Fibroblast of skin of left biceps (primary cell): ENCODE results near the gene GUCA1C.

ENCODE experiments used
- DNase-seq, 2 experiments: peaks; one replicate each; pipeline ENCODE4 v3.0.0-alpha.2; 2013; ENCODE audit warnings: low read depth in 2 of 2

Gene GUCA1C

DNA sequence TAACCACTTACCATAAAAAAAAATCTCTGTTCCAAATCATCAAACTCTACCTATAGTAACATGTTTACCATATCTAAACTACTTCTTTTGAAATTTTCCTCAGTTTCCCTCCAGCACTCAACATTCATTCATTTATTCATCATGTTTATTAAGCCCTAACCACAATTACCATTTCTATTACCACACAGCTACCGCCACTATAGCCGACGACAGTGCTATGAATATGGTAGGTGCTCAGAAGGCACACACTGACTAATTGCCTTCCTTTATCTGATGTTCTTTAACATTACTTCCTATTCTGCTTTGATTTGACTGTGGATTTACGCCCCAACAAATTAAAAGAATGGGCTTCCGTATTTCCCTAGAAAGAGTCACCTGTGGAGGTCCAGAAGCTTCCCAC, 43.9 kb downstream of the GUCA1C start:
- no peak for DNase-seq

DNA sequence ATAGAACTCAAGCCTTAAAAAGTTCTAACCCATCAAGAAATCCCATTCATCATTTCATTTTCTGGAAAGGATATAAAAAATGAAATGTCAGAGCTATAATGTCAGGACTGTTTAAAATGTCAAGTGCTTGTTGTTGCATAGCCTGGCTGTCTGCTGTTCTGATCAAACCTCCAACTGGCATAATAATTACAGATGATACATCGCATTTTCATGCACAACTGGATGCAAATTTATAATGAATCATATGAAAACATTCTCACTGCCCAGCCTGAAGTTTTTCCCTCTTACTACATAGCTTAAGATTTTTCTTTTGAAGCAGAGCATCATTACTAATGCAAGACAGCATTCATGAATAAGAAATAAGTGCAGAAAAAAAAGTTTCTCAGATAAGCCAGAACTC, 46.5 kb downstream of the GUCA1C start:
- no peak for DNase-seq

DNA sequence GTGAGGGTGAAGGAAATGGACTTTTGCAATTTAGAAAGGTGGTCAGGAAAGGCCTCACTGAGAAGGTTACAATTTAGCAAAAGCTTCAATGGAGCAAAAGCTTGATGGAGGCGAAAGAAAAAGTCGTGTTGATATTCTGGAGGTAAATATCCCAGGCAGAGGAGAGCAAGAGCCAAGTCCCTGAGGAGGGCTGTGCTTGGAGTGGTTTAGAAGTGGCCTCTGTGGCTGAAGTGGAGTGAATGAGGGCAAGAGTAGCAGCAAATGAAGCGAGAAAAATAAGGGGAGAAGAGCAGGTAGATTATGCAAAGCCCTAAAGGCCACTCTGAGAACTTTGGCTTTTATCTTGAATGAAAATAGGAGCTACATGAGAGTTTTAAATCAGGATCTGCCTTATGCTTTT, 54.1 kb downstream of the GUCA1C start:
- no peak for DNase-seq

DNA sequence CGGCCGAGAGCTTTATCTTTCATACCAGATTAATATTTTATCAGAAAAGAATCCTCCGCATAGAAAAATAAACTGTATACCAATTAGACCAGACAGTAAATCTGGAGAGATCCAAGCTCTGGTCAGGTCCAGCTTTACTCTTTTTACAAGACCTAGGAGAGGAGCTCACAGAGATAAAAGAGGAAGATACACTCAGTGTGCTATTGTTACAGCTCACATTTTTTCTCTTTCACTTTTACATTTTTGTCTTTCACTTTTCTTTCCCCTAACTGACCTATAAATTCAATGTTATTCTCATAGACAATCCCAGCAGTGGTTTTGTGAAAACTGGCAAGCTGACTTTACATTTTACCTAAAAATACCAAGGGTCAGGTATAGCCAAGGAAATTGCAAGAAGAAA, 55.8 kb downstream of the GUCA1C start:
- DNase-seq: no peak

DNA sequence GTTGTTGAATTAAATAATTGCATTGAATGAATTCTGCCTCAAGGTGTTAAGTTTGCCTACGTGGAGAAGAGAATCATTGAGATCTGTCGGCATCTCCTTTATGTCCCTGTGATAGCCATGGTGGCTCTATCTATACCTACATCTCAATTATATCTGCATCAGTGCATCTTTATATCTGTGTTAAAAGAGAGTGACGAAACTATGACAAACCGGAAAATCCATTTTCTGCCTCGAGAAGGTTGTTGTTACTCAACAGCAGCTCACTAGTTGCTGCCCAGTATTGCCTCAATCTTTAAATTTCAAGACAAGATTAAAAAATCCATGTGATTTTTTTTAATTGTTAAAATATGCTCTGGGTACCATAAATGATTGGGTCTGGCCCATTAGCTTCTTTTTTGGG, 58.7 kb downstream of the GUCA1C start:
- DNase-seq: no peak

DNA sequence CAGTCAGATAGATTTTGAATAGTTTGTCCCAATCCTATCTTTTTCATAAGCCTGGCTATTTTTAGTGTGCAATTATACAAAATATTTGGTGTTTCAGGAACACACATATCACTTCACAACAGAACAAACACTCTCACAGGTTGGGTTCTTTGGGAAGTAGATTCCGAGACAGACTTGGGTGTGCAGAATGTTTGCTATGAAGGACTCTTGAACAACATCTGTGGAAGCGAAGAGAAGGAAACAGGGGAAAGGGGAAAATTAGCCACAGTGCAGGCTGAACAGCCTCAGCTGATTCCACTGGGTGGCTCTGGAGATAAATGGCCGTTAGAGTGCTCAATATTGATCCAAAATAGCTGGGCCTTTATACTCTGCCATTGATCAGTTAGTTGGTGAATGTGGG, 61.8 kb downstream of the GUCA1C start:
- DNase-seq: no peak

DNA sequence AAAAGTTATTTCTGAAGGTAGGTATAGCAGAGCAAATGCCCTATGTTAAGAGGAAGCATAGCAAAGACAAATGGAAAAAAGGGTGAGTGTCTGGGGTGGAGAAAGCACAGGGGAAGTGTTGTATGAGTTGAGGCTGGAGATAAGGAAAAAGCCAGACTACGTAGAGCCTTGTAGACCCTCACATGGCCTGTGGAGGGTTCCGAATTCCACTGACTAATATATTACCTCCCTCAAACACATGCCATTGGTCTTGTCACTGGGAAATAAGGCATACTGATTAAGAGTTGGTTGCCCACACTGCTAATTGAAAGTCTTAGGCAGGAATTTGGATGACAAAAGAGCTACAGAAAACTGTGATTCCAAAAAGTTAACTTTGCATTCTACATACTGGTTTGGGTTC, 65.9 kb downstream of the GUCA1C start:
- no peak for DNase-seq

DNA sequence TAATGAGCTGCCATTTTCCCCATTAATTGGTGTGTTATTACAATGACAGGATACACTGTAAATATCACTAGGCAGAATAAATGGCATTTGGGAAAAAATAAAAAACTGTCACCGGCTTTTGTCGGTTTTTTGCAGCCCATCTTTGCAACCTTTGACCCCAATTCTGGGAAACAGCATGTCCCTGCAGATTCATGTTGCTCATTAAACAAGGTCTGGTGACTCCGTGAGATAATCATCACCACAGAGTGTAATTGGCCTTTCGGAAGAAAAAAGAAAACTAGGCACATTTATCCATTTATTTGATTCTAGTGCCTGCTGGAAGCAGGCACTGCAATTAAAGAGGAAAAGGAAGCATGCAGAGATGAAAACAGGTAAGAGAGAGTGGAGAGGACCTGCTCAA, 66.6 kb downstream of the GUCA1C start:
- DNase-seq: no peak

DNA sequence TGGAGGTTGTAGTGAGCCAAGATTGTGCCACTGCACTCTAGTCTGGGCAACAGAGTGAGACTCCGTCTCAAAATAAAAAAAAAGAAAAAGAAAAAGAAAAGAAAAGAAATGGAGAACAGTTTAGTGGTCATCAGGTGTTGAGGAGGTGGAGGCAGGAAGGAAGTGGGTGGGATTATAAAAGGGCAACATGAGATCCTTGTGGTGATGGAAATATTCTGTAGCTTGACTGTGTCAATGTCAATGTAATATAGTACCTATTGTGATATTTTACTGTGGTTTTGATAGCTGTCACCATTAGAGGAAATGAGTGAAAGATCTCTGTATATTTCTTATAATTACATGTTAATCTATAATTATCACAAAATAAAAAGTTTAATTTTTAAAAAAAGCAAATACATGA, 70.3 kb downstream of the GUCA1C start:
- DNase-seq: no peak

DNA sequence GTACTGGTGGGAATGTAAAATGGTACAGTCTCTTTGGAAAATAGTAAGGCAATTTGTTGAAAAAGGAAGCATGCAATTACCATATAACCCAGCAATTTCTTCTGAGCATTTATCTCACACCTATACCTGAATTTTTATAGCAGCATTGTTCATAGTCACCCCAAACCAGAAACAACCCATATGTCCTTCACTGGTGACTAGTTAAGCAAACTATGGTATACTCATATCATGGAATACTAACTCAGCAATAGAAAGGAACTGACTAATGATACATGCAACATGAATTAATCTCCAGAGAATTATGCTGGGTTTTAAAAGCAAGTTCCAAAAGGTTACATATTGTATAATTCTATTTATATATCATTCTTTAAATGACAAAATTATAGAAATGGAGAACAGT, 70.9 kb downstream of the GUCA1C start:
- DNase-seq: no peak

DNA sequence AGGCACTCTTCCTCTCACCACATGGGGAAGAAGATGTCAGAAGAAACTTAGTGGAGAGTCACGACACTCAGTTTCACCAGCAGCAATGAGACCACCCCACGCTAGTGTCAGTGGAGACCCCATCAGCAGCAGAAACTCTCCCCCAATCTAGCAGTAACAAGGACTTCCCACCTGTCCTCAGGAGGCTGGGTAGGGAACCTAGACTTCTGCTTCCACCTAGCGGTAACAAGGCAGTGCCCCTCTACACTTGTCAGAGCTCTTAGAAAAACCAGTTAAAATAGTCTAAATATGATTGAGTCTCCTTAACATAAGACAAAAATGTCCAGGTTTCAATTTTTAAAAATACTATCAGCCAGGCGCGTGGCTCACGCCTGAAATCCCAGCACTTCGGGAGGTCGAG, 73.8 kb downstream of the GUCA1C start:
- no peak for DNase-seq

DNA sequence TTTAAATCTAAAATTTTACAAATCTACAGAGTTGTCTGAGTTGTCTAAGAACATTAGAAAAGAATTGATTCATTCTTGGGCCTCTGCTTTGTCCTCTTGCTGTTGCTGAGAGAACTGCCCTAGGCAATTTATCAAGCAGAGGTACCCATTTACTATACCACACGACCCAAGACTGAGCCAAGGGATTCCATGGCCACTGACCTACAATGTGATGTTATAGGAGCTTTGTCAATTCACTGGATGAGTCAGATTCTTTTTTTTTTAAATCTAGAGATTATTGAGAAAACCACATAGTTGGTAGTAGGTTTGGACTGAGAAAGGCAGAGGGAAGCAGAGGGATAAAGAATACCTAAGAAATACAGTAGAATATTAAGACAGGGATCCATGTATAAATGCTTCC, 75.8 kb downstream of the GUCA1C start:
- no peak for DNase-seq

DNA sequence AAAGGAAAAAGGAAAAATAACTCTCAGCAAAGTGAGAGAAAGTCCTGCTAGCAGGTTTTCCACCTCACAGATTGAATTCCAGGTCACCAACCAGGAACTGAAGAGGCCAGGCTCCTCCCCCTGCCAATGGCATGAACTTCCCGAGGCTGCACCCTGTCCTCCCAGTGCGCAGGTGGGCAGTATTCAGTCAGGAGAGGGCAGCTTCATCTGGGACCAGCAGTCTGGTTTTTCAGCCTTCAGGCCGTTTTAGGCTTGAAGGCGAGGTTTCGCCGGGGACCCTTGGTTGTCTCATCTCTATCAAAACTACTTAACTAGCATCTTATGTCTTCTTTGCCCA, 89.9 kb downstream of the GUCA1C start:
- DNase-seq: no peak

DNA sequence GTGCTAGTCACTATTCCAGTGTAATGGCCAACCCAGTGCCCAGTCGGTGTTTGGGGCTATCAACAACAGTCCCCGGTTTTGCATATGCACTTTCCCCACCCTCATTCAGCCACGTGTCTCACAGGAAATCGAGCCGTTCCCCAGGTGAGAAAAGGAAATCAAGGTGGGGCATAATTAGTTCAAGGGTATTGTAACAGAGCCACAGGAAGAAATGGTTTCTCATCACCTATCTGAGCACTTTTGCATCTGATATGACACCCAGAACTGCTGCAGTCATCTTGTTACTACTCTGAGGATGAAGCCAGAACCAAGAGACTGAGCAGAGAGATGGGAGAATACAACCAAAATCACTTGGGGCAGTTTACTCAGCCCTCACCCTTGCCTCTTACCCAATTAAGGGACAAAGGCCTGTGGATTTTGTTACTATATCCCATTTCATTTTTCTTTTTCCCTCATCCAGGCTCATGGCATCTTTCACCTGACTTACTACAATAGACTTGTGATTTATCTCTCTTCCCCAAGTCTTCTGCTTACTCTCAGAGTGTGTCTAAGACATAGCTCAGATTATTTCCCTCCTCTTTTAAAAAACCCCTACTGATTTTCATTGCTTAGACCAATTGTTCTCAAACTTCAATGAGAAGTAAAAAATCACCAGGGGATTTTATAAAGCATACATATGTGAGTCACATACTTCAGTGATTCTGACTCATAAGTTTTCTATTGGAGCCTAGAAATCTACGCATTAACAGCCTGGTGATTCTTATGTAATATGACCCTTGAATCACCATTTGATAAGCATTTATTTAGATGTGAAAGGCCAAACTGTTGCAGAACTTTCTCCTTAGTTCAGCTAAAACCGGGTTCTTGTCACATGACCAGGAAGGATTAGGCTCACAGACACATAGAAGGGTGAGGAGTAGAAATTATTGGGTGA, 90.5 kb downstream of the GUCA1C start:
- peak; percentile 13 to 17 for DNase-seq

DNA sequence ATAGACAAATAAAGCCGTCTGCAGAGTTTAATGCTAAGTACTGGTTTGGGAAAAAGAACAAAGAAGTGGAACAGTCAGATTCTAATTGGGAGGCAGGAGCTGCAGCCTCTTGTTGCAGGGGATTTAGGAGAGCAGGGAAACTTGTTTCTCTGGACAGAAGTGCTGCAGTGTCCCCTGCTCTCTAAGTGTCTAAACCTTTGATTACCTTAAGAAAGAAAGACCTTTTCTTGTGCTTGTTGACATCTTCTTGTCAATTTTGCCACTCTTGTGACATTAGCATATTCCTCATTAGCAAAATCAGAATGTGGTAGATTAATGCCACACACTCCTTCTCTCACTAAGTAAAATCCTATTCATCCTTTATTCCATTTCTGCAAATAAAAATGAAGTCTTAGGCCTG, 92.3 kb downstream of the GUCA1C start:
- no peak for DNase-seq
